ENCODE data around the gene HELZ. TPM values are rescaled to one million over a fixed set of nuclear protein-coding genes. Genes with fewer than 3 reads are reported as not detected.

HELZ gene
- total and polyA plus RNA-seq, 2 experiments from 2014 or later: 23.9 to 25.4 TPM

- H3K9ac ChIP-seq: no peak overlapping the region
- no peak overlapping the region for H3K4me3 ChIP-seq
- H3K36me3 ChIP-seq (ENCODE audit: low read depth): peaks cover 36% of the 10 kb centered on the region
- no peak for DNase-seq
- no peak for TF ChIP-seq EZH2 (IDR thresholded peaks at IDR 0.05; ENCODE audit: insufficient read depth, poor library complexity, severe bottlenecking)
- TF ChIP-seq EZH2phosphoT487 (IDR thresholded peaks at IDR 0.05; ENCODE audit: insufficient read depth, low read depth): no peak
- H4K20me1 ChIP-seq (ENCODE audit: insufficient read depth): no peaks in the 10 kb centered on the region
- H3F3A ChIP-seq (ENCODE audit: insufficient read depth): no peaks in the 10 kb centered on the region
- in situ Hi-C loops (cut with MboI): no loop called here
- H2AFZ ChIP-seq: no peak overlapping the region
- H3K4me2 ChIP-seq (ENCODE audit: unreplicated experiment): no peak overlapping the region
- no peaks in the 10 kb centered on the region for H3K79me2 ChIP-seq (ENCODE audit: insufficient read depth)
- no peaks in the 10 kb centered on the region for H3K27me3 ChIP-seq (replicated peaks; ENCODE audit: insufficient read depth)
- no peak overlapping the region for H3K27ac ChIP-seq
- H3K4me1 ChIP-seq (ENCODE audit: insufficient read depth): no peaks in the 10 kb centered on the region
- no peaks in the 10 kb centered on the region for H3K9me3 ChIP-seq (ENCODE audit: low read depth)
- WGBS, 2 experiments (ENCODE audit: low coverage in 1 of 2, low lambda C conversion rate in 2 of 2, missing lambda C conversion rate in 2 of 2): 96 to 100% methylated on average over 1 of the region's 1 CpG
- no peaks in the 10 kb centered on the region for H3K9me2 ChIP-seq (ENCODE audit: insufficient read depth)
These were observed 119.1 kb downstream of the HELZ start for GRCh38 chr17:67125924-67126323.

GRCh38 chr17:67125417-67125816 is 119.6 kb downstream of the HELZ start:
- H3F3A ChIP-seq (ENCODE audit: insufficient read depth): no peaks in the 10 kb centered on the region
- TF ChIP-seq EZH2 (IDR thresholded peaks at IDR 0.05; ENCODE audit: insufficient read depth, poor library complexity, severe bottlenecking): no peak
- no peak for TF ChIP-seq EZH2phosphoT487 (IDR thresholded peaks at IDR 0.05; ENCODE audit: insufficient read depth, low read depth)
- WGBS, 2 experiments (ENCODE audit: low coverage in 1 of 2, low lambda C conversion rate in 2 of 2, missing lambda C conversion rate in 2 of 2): 67 to 70% methylated on average over 1 of the region's 1 CpG
- H3K9ac ChIP-seq: no peak overlapping the region
- no peaks in the 10 kb centered on the region for H3K79me2 ChIP-seq (ENCODE audit: insufficient read depth)
- H3K4me1 ChIP-seq (ENCODE audit: insufficient read depth): no peaks in the 10 kb centered on the region
- peak; percentile 32 for DNase-seq
- no peaks in the 10 kb centered on the region for H4K20me1 ChIP-seq (ENCODE audit: insufficient read depth)
- H3K9me2 ChIP-seq (ENCODE audit: insufficient read depth): no peaks in the 10 kb centered on the region
- H3K9me3 ChIP-seq (ENCODE audit: low read depth): no peaks in the 10 kb centered on the region
- in situ Hi-C loops (cut with MboI): no loop called here
- no peaks in the 10 kb centered on the region for H3K27me3 ChIP-seq (replicated peaks; ENCODE audit: insufficient read depth)
- H3K36me3 ChIP-seq (ENCODE audit: low read depth): peaks cover 41% of the 10 kb centered on the region
- H3K27ac ChIP-seq: no peak overlapping the region
- no peak overlapping the region for H3K4me2 ChIP-seq (ENCODE audit: unreplicated experiment)
- no peak overlapping the region for H3K4me3 ChIP-seq
- no peak overlapping the region for H2AFZ ChIP-seq

- H3K4me2 ChIP-seq (ENCODE audit: unreplicated experiment): no peak overlapping the region
- no peak overlapping the region for H3K9ac ChIP-seq
- H3K36me3 ChIP-seq (ENCODE audit: low read depth): peaks cover 44% of the 10 kb centered on the region
- H3K4me3 ChIP-seq: no peak overlapping the region
- H3F3A ChIP-seq (ENCODE audit: insufficient read depth): no peaks in the 10 kb centered on the region
- WGBS, 2 experiments (ENCODE audit: low coverage in 1 of 2, low lambda C conversion rate in 2 of 2, missing lambda C conversion rate in 2 of 2): 79% methylated on average over 4 of the region's 4 CpGs
- no peaks in the 10 kb centered on the region for H3K9me3 ChIP-seq (ENCODE audit: low read depth)
- no peaks in the 10 kb centered on the region for H3K9me2 ChIP-seq (ENCODE audit: insufficient read depth)
- no peaks in the 10 kb centered on the region for H3K27me3 ChIP-seq (replicated peaks; ENCODE audit: insufficient read depth)
- H3K4me1 ChIP-seq (ENCODE audit: insufficient read depth): no peaks in the 10 kb centered on the region
- DNase-seq: no peak
- TF ChIP-seq EZH2phosphoT487 (IDR thresholded peaks at IDR 0.05; ENCODE audit: insufficient read depth, low read depth) (no peak), EZH2 (IDR thresholded peaks at IDR 0.05; ENCODE audit: insufficient read depth, poor library complexity, severe bottlenecking) (no peak)
- H3K27ac ChIP-seq: no peak overlapping the region
- H2AFZ ChIP-seq: no peak overlapping the region
- no peaks in the 10 kb centered on the region for H4K20me1 ChIP-seq (ENCODE audit: insufficient read depth)
- H3K79me2 ChIP-seq (ENCODE audit: insufficient read depth): no peaks in the 10 kb centered on the region
- in situ Hi-C loops (cut with MboI): no loop called here
These were observed 120.4 kb downstream of the HELZ start for GRCh38 chr17:67124450-67125148.

GRCh38 chr17:67123699-67124098 is 121.3 kb downstream of the HELZ start:
- H3K4me1 ChIP-seq (ENCODE audit: insufficient read depth): no peaks in the 10 kb centered on the region
- in situ Hi-C loops (cut with MboI): no loop called here
- no peak for TF ChIP-seq EZH2 (IDR thresholded peaks at IDR 0.05; ENCODE audit: insufficient read depth, poor library complexity, severe bottlenecking)
- TF ChIP-seq EZH2phosphoT487 (IDR thresholded peaks at IDR 0.05; ENCODE audit: insufficient read depth, low read depth): no peak

More at GRCh38 chr17:67123699-67124098, 121.3 kb downstream of the HELZ start:
- Histone ChIP-seq H4K20me1 (ENCODE audit: insufficient read depth) (no peaks in the 10 kb centered on the region), H3K27ac (no peak overlapping the region), H3K4me2 (ENCODE audit: unreplicated experiment) (no peak overlapping the region), H3K27me3 (replicated peaks; ENCODE audit: insufficient read depth) (no peaks in the 10 kb centered on the region), H3K4me3 (no peak overlapping the region), H3K36me3 (ENCODE audit: low read depth) (peaks cover 52% of the 10 kb centered on the region), H3K9me2 (ENCODE audit: insufficient read depth) (no peaks in the 10 kb centered on the region), H3K9ac (no peak overlapping the region), H3K9me3 (ENCODE audit: low read depth) (no peaks in the 10 kb centered on the region), H3F3A (ENCODE audit: insufficient read depth) (no peaks in the 10 kb centered on the region), H2AFZ (no peak overlapping the region), H3K79me2 (ENCODE audit: insufficient read depth) (no peaks in the 10 kb centered on the region)
- DNase-seq: no peak
